HL-60 (cell line): ENCODE measurements around the gene DUSP2.

Experiments
- GABPA ChIP-seq: IDR thresholded peaks from 2 replicates; pipeline ENCODE4 v1.6.1; 2012; ENCODE audit warnings: low read depth
- POLR2AphosphoS5 ChIP-seq: IDR thresholded peaks from 2 replicates; pipeline ENCODE4 v1.6.1; 2012; ENCODE audit warnings: low read depth
- TF ChIP-seq, protein P1 (sequence below): IDR thresholded peaks from one replicate; pipeline ENCODE4 v1.5.1; 2011; ENCODE audit warnings: low read length, control low read depth, inconsistent platforms; ENCODE audit not compliant: insufficient read depth
- TF ChIP-seq, protein P2 (sequence below): IDR thresholded peaks from 2 replicates; pipeline ENCODE4 v1.6.1; 2012; ENCODE audit warnings: low read depth; ENCODE audit not compliant: insufficient replicate concordance

DNA sequence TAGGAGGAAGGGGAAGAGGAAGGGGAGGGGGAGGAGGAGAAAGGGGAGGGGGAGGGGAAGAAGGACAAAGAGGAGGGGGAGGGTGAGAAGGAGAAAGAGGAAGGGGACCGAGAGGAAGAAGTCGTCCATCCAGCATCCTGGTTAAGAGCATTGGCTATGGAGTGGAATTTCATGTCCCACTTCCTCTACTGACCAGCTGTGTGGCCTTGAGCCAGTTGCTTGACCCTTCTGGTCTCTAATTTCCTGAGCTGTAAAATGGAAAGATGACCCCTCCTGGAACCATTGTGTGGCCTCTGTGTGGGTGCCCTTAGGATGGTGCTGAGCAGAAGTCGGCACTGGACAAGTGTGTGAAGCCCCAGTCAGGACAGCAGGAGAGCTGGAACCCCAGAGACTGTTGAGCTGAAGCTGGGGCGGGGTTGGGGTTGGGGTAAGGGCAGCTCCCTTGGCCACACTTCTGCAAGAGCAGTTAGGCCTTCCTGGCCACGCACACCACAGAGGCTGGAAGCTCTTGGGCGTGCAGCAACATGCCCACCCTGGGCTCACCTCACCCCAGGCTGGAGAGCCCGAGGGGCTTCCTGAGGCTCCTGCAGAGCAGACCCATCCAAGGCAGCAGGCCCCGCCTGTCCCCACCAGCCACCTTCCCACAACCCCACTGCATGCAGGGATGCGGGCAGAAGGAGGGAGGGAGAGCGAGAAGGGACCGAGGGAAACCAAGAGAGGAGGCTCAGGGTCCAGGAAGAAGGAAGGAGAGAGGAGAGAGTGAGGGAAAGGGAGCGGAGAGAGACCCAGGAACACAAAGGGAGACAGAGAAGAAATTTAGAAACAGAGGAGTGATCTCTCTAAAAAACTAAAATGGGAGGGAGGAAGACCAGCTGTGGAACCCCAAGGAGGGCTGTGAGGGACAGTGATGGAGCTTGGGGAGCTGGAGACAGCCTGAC, 45.1 kb downstream of the DUSP2 start:
- TF ChIP-seq POLR2AphosphoS5, result no peak
- no peak for TF ChIP-seq GABPA
- TF ChIP-seq, protein P1, sequence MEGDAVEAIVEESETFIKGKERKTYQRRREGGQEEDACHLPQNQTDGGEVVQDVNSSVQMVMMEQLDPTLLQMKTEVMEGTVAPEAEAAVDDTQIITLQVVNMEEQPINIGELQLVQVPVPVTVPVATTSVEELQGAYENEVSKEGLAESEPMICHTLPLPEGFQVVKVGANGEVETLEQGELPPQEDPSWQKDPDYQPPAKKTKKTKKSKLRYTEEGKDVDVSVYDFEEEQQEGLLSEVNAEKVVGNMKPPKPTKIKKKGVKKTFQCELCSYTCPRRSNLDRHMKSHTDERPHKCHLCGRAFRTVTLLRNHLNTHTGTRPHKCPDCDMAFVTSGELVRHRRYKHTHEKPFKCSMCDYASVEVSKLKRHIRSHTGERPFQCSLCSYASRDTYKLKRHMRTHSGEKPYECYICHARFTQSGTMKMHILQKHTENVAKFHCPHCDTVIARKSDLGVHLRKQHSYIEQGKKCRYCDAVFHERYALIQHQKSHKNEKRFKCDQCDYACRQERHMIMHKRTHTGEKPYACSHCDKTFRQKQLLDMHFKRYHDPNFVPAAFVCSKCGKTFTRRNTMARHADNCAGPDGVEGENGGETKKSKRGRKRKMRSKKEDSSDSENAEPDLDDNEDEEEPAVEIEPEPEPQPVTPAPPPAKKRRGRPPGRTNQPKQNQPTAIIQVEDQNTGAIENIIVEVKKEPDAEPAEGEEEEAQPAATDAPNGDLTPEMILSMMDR, result no peak
- TF ChIP-seq, protein P2, sequence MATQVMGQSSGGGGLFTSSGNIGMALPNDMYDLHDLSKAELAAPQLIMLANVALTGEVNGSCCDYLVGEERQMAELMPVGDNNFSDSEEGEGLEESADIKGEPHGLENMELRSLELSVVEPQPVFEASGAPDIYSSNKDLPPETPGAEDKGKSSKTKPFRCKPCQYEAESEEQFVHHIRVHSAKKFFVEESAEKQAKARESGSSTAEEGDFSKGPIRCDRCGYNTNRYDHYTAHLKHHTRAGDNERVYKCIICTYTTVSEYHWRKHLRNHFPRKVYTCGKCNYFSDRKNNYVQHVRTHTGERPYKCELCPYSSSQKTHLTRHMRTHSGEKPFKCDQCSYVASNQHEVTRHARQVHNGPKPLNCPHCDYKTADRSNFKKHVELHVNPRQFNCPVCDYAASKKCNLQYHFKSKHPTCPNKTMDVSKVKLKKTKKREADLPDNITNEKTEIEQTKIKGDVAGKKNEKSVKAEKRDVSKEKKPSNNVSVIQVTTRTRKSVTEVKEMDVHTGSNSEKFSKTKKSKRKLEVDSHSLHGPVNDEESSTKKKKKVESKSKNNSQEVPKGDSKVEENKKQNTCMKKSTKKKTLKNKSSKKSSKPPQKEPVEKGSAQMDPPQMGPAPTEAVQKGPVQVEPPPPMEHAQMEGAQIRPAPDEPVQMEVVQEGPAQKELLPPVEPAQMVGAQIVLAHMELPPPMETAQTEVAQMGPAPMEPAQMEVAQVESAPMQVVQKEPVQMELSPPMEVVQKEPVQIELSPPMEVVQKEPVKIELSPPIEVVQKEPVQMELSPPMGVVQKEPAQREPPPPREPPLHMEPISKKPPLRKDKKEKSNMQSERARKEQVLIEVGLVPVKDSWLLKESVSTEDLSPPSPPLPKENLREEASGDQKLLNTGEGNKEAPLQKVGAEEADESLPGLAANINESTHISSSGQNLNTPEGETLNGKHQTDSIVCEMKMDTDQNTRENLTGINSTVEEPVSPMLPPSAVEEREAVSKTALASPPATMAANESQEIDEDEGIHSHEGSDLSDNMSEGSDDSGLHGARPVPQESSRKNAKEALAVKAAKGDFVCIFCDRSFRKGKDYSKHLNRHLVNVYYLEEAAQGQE, result no peak
